Measurements from ENCODE around the gene IPP. TPM values are rescaled to one million over a fixed set of nuclear protein-coding genes. Genes with fewer than 3 reads are reported as not detected.
A peak's percentile ranks its signal among the peaks of the same experiment; 100 is the strongest.
"Not testable (repeated sequence)": the region's sequence is repeated elsewhere in the genome, so short reads cannot be mapped to it uniquely, and the experiment has no call there.

Gene IPP
- total RNA-seq, 1 donor from 2014 or later, result 13.3 TPM

- H3K9me3 ChIP-seq (ENCODE audit: insufficient read depth, low read depth, low read length), result no peaks in the 10 kb centered on the region
- Mint-ChIP-seq H3K36me3 (ENCODE audit: low read depth, unreplicated experiment) (peaks cover 3% of the 10 kb centered on the region), H3K4me3 (ENCODE audit: unreplicated experiment) (no peak overlapping the region), H3K27ac (ENCODE audit: unreplicated experiment) (no peak overlapping the region), H3K4me1 (ENCODE audit: low read depth, unreplicated experiment) (peaks cover 38% of the 10 kb centered on the region), H3K27me3 (ENCODE audit: low read depth, unreplicated experiment) (no peaks in the 10 kb centered on the region), H3K9me3 (ENCODE audit: unreplicated experiment) (no peaks in the 10 kb centered on the region)
- peaks cover 92% of the 10 kb centered on the region for H4K20me1 ChIP-seq (ENCODE audit: insufficient read depth, low read length)
- no peaks in the 10 kb centered on the region for H3K27me3 ChIP-seq (ENCODE audit: insufficient read depth, low read length)
- peaks cover 6% of the 10 kb centered on the region for H3K4me1 ChIP-seq (ENCODE audit: insufficient read depth, low read length)
- no peak overlapping the region for H3K9ac ChIP-seq (ENCODE audit: low read length)
- H3K36me3 ChIP-seq (ENCODE audit: insufficient read depth, low read length), result peaks cover 3% of the 10 kb centered on the region
- DNase-seq (ENCODE audit: low read depth) (peak; percentile 5), FAIRE-seq (no peak)
- no peak overlapping the region for H3K4me2 ChIP-seq (ENCODE audit: low read length)
- no peak overlapping the region for H2AFZ ChIP-seq (ENCODE audit: low read depth, low read length)
- peaks cover 96% of the 10 kb centered on the region for H3K79me2 ChIP-seq (ENCODE audit: insufficient read depth, low read length)
- H3K4me3 ChIP-seq (ENCODE audit: insufficient read depth, low read depth, low read length), result no peak overlapping the region
- no peak overlapping the region for H3K27ac ChIP-seq (ENCODE audit: low read depth, low read length)
- TF ChIP-seq EZH2 (IDR thresholded peaks at IDR 0.05; ENCODE audit: insufficient read depth, low read length) (no peak), CTCF (IDR thresholded peaks at IDR 0.05; ENCODE audit: insufficient read depth, low read depth, low read length) (no peak)
Observed at GRCh38 chr1:45677751-45678245, 72.7 kb downstream of the IPP start.

- H3K27ac ChIP-seq (ENCODE audit: low read depth, low read length); H2AFZ ChIP-seq (ENCODE audit: low read depth, low read length); DNase-seq (ENCODE audit: low read depth); H3K36me3 Mint-ChIP-seq (ENCODE audit: low read depth, unreplicated experiment); H3K27me3 ChIP-seq (ENCODE audit: insufficient read depth, low read length); H3K36me3 ChIP-seq (ENCODE audit: insufficient read depth, low read length); H3K9ac ChIP-seq (ENCODE audit: low read length); FAIRE-seq; H3K4me3 ChIP-seq (ENCODE audit: insufficient read depth, low read depth, low read length); H3K9me3 ChIP-seq (ENCODE audit: insufficient read depth, low read depth, low read length); H3K9me3 Mint-ChIP-seq (ENCODE audit: unreplicated experiment); H3K27ac Mint-ChIP-seq (ENCODE audit: unreplicated experiment); H3K4me2 ChIP-seq (ENCODE audit: low read length); H3K27me3 Mint-ChIP-seq (ENCODE audit: low read depth, unreplicated experiment); H3K4me1 ChIP-seq (ENCODE audit: insufficient read depth, low read length): not testable (repeated sequence)
- Histone ChIP-seq H3K79me2 (ENCODE audit: insufficient read depth, low read length) (peaks cover 96% of the 10 kb centered on the region), H4K20me1 (ENCODE audit: insufficient read depth, low read length) (peaks cover 93% of the 10 kb centered on the region)
- H3K4me3 Mint-ChIP-seq (ENCODE audit: unreplicated experiment), result peak overlapping the region; percentile 61
- H3K4me1 Mint-ChIP-seq (ENCODE audit: low read depth, unreplicated experiment), result peaks cover 41% of the 10 kb centered on the region
Observed at GRCh38 chr1:45676553-45676952, 73.9 kb downstream of the IPP start.

GRCh38 chr1:45674478-45674877, 76.0 kb downstream of the IPP start:
- Histone ChIP-seq H3K27me3 (ENCODE audit: insufficient read depth, low read length) (no peaks in the 10 kb centered on the region), H3K36me3 (ENCODE audit: insufficient read depth, low read length) (peaks cover 3% of the 10 kb centered on the region), H4K20me1 (ENCODE audit: insufficient read depth, low read length) (peaks cover 92% of the 10 kb centered on the region), H3K79me2 (ENCODE audit: insufficient read depth, low read length) (peaks cover 96% of the 10 kb centered on the region), H3K4me1 (ENCODE audit: insufficient read depth, low read length) (peaks cover 9% of the 10 kb centered on the region), H3K4me3 (ENCODE audit: insufficient read depth, low read depth, low read length) (no peak overlapping the region), H2AFZ (ENCODE audit: low read depth, low read length) (no peak overlapping the region), H3K4me2 (ENCODE audit: low read length) (no peak overlapping the region), H3K9me3 (ENCODE audit: insufficient read depth, low read depth, low read length) (no peaks in the 10 kb centered on the region), H3K27ac (ENCODE audit: low read depth, low read length) (no peak overlapping the region), H3K9ac (ENCODE audit: low read length) (no peak overlapping the region)
- Mint-ChIP-seq H3K36me3 (ENCODE audit: low read depth, unreplicated experiment) (peaks cover 5% of the 10 kb centered on the region), H3K4me3 (ENCODE audit: unreplicated experiment) (no peak overlapping the region), H3K9me3 (ENCODE audit: unreplicated experiment) (no peaks in the 10 kb centered on the region), H3K27me3 (ENCODE audit: low read depth, unreplicated experiment) (no peaks in the 10 kb centered on the region), H3K4me1 (ENCODE audit: low read depth, unreplicated experiment) (peaks cover 37% of the 10 kb centered on the region), H3K27ac (ENCODE audit: unreplicated experiment) (peak overlapping the region; percentile 86)
- FAIRE-seq (no peak), DNase-seq (ENCODE audit: low read depth) (no peak)
- TF ChIP-seq EZH2 (IDR thresholded peaks at IDR 0.05; ENCODE audit: insufficient read depth, low read length) (no peak), CTCF (IDR thresholded peaks at IDR 0.05; ENCODE audit: insufficient read depth, low read depth, low read length) (no peak)

All from astrocyte (in vitro differentiated cells and primary cell).